ENCODE measurements around the gene IGF1R.

DNA sequence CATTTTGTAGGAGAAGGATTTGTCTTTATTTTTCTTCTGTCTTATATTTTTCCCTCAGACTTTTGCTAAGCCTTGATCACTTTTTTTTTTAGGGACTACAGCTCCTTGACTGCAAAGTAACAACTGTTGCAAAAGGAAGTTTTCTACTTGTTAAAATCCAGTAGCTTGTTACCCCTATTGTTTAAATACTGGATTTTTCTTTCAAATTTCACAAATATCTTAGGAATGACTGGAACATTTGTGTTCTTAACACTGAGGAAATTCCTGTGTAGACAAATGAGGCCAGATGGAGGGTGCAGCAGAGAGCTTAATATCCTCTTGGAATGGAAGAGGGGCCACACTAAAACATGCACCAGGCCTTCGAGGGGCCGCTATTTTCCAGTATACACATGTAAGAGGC lies 362.4 kb downstream of the IGF1R start:
- no peak for TF ChIP-seq EZH2phosphoT487 (conservative IDR thresholded peaks at IDR 0.05; ENCODE audit: low read length)
- no peak for TF ChIP-seq CTCF (IDR thresholded peaks at IDR 0.05; ENCODE audit: insufficient read depth, low read length, poor library complexity, severe bottlenecking)
